ENCODE results near the gene RAB4B. TPM values are rescaled to one million over a fixed set of nuclear protein-coding genes. Genes with fewer than 3 reads are reported as not detected.

The RAB4B gene
- total and polyA plus RNA-seq, 2 donors (not counting 1 experiment from before 2014, with no cell fraction given), result 10.6 to 12.8 TPM

Other genes with a start within 250 kb of the RAB4B start
- gene SHKBP1, start 201.4 kb upstream of the RAB4B start, total RNA-seq, result 22.3 and 43.4 TPM in 2 replicates
- 35.6 and 43.2 TPM in 2 replicates for gene SHKBP1, start 201.4 kb upstream of the RAB4B start, polyA plus RNA-seq
- gene LTBP4, start 176.9 kb upstream of the RAB4B start, total RNA-seq, result 46.4 and 60.9 TPM in 2 replicates
- 29.6 and 31.7 TPM in 2 replicates for gene LTBP4, start 176.9 kb upstream of the RAB4B start, polyA plus RNA-seq
- gene NUMBL, start 87.6 kb upstream of the RAB4B start, total RNA-seq, result 30.6 and 33.4 TPM in 2 replicates
- 26.2 and 28.2 TPM in 2 replicates for gene NUMBL, start 87.6 kb upstream of the RAB4B start, polyA plus RNA-seq
- gene COQ8B, start 61.4 kb upstream of the RAB4B start, total RNA-seq, result 28.0 and 43.4 TPM in 2 replicates
- gene COQ8B, start 61.4 kb upstream of the RAB4B start, polyA plus RNA-seq, result 13.7 and 16.7 TPM in 2 replicates
- 19.5 and 23.1 TPM in 2 replicates for gene ITPKC, start 61.1 kb upstream of the RAB4B start, total RNA-seq
- 6.5 TPM in 2 replicates for gene ITPKC, start 61.1 kb upstream of the RAB4B start, polyA plus RNA-seq
- gene ACTMAP, start 27.8 kb upstream of the RAB4B start, total RNA-seq, result 0.51 and 1.8 TPM in 2 replicates
- 2.2 and 2.5 TPM in 2 replicates for gene ACTMAP, start 27.8 kb upstream of the RAB4B start, polyA plus RNA-seq
- 22.1 and 41.9 TPM in 2 replicates for gene SNRPA, start 27.0 kb upstream of the RAB4B start, total RNA-seq
- 74.4 and 134 TPM in 2 replicates for gene SNRPA, start 27.0 kb upstream of the RAB4B start, polyA plus RNA-seq
- 0.26 TPM in 1 of 2 replicates, not detected in the other for gene MIA, start 2.7 kb upstream of the RAB4B start, total RNA-seq
- gene MIA, start 2.7 kb upstream of the RAB4B start, polyA plus RNA-seq, result 0.99 TPM in 1 of 2 replicates, not detected in the other
- 83.2 and 106 TPM in 2 replicates for gene EGLN2, start 20.9 kb downstream of the RAB4B start, total RNA-seq
- 27.3 and 33.9 TPM in 2 replicates for gene EGLN2, start 20.9 kb downstream of the RAB4B start, polyA plus RNA-seq
- gene CYP2A6, start 72.2 kb downstream of the RAB4B start, total RNA-seq, result not detected in 2 replicates
- gene CYP2A6, start 72.2 kb downstream of the RAB4B start, polyA plus RNA-seq, result not detected in 2 replicates
- gene CYP2A7, start 104.0 kb downstream of the RAB4B start, total RNA-seq, result not detected in 2 replicates
- gene CYP2A7, start 104.0 kb downstream of the RAB4B start, polyA plus RNA-seq, result not detected in 2 replicates
- not detected in 2 replicates for gene CYP2B6, start 213.0 kb downstream of the RAB4B start, total RNA-seq
- gene CYP2B6, start 213.0 kb downstream of the RAB4B start, polyA plus RNA-seq, result not detected in 2 replicates